Cerebellar nuclear complex (tissue), 1 donor: ENCODE measurements around the gene RAB34.

Experiments used
- DNase-seq, 2 experiments: peaks; one replicate each; lab custom pipeline; 2025; lab: John Stamatoyannopoulos, UW

Gene RAB34, protein sequence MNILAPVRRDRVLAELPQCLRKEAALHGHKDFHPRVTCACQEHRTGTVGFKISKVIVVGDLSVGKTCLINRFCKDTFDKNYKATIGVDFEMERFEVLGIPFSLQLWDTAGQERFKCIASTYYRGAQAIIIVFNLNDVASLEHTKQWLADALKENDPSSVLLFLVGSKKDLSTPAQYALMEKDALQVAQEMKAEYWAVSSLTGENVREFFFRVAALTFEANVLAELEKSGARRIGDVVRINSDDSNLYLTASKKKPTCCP

DNA sequence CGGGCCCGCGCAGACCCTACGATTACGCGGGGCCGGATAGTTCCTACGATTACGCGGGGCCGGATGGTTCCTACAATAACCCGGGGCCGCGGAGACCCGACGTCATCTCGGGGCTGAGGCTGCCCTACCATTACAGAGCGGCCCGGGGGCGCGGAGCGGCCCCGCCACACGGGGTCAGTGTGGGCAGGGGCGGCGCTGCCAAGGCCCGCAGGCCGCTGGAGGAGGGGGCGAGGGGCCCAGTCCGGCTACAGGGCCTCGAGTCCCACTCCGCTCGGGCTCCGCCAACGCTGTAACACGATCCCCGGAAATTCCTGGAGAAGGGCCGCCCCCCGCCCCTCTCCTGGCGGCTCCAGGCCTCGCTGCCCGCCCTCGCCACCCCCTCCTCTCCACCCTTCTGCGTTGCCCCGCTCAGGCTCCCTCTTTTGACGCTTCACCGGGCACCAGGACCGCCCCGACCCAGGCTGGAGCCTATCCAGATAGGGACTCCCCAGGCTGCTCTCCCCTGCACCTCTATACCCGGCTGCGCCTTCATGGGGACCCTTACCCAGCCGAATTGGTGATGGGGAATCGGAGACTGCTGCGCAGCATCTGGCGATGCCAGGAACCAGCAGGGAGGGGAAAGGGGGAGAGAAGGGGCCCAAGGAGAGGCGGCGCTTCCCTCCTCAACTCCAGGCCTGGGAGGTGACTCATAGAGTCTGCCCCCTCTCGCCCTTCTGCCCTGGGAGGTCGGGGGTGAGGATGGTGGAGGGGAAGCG, at the start of gene RAB34:
Gene RAB34, minus strand, starts transcription at position 291 of the 755 bp plus-strand sequence. CDS start 602 bp downstream, outside the sequence.
- no peak for DNase-seq

DNA sequence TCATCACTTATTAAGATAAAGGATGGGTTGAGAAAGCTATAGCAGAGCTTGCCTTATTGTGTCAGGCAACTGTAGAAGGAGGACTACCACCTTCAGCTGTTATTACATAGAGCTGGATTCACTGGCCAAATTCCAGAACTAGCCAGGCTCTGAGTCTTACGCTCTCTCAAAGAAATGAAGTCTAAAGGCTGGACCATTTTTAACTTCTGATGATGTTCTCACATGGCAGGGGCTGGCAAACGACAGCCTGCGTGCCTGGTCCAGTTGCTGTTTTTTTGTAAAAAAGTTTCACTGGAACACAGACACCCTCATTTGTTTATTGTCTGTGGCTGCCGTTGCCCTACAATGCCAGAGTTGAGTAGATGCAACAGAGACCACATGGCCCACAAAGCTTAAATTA, 47.4 kb upstream of the RAB34 start:
- DNase-seq = no peak

DNA sequence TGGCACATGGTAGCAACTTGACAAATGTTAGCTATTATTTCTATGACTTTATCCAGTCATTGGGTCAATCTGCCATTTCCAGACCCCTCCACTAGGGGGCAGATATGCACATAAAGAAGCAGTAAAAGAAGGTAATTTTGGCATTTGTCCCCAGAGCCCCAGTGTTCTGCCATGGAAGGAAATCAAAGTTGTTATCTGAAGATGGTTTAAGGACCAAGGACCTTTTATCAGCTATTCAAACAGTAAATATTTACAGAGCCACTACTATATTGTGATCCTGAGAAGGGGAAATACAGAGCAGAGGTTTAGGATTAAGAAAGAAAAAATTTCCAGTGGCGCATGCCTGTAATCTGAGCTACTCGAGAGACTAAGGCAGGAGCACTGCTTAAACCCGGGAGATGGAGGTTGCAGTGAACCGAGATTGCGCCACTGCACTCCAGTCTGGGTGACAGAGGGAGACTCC, 46.2 kb upstream of the RAB34 start:
- DNase-seq = peak in 1 of 2 experiments; percentile 55

DNA sequence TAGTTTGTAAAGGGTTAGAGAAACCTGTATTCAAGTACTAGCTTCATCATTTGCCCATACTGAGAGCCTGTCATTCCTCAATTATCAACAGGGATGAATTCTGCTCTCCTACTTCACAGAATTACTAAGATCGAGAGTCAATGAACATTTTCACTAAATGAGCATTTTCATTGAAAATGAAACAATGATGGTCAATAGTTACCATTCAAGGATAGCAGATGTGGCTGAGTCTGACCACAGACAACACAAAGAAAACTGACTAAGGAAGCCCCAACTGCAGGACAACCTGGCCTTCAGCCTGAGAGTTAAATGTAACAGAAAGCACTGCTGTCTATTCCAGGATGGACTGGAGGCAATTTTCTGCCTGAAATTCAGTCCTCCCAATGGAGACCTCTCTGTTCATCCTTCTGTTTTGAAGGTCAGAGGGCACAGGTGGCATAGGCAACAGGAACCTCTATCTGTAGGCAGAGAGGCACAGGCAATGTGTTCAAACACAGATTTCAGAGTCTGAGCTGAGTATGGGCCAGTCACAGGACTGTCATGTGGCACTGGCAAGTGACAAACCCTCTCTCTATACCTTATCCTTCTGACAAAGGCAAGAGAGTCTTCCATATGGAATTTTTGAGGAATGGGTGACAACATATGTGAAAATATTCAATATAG, 45.6 kb upstream of the RAB34 start:
- DNase-seq = no peak

DNA sequence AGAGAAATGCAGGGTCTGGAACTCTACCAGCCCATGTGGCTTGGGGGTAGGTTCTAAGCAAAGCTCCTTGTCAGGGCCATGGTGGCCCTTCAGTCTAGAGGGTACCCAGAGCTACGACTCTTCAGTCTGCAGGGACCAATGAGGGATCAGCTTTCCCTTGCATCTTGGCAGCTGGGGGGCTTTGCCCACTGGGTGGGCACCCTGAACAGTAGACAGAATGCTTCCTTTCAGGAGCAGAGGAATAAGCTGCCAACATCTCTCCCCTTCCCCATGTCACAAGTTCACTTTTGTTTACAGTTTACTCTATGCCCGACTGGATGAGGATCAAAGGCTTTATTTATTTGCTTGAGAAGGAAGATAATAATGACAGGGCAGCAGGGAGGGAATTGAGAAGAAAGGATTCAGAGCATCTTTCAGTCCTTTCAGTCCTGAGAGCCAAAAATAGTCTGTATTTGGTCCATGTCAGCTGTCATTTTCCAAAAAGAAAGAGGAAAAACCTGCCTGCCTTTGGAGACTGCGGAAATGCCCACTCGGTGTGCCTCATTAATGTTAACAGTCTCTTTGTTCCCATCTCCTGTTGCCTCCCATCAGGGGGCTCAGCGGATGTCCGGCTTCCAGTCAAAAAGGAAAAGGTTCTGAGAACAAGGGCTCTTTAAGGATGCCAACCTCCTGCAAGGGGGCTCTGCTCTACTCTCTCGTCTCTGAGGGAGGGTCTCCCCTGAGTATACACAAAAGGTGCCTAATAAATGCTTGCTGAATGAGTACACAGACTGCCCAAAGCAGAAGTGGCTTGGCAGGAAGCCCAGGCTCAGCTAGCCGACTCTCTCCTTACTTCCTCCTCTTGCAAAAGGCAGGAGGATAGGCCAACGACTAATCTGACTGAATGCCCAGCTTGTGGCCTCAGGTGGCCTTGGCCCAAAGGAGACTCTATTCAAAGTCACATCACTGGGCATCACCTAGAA, 43.2 kb upstream of the RAB34 start:
- peak; percentile 53 to 60 for DNase-seq

DNA sequence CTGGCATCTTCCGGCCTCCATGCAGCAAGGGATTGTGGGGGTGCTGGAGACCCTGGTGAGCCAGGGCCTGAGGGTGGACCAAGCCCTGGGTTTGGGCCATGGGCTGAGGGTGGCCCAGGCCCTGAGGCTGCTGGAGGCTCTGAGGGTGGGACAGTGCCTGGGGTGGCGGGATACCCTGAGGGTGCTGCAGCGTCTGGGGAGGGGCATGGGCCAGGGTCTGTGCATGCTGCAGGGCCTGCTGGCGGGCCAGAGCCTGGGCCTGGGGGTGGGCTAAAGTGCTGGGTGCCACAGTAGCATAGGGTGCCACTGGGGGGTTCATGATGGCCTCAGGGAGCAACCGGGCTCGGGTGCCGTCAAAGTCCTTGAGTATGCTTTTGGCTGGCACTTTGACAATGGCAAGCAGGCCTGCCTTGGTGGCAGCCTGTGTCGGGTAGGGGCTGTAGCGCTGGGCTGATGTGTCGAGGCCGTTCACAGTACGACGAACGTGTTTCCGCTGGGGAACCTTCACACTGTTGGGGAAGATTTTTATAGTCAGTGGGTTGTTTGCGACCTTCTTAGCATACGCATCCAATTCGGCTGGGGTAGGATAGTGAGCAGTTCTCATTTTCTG, 41.7 kb upstream of the RAB34 start:
- DNase-seq = no peak

DNA sequence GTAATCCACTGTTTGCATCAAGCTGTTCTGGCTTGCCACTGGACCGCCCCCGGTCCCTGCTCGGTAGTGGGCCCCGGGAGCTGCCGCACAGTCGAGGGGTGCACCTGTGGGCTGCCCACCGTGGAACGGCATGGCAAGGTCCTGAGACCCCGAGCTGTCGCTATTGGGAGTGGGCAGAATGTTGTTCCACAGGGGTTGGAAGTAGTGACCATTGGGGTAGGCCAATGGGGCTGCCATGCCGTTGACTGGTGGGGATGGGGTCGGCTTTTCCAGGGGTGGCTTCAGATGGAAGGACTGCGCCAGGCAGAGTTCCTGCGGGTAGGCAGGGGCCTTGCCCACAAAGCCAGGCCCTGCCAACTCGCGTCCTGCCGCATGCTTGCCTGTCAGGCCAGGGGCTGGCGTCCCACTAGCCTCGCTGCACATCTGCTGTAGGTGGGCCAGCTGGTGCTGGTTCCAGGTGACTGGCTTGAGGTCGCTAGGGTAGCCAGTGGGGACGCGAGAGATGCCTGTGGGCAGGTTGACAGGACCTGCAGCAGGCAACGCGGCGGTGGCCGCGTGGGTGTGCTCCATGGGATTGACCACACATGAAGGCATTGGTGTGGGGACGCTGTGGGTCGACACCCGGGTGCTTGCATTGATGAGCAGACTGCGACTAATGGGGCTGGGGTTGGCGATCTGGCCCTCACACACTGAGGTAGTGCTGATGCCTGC, 40.9 kb upstream of the RAB34 start:
- no peak for DNase-seq

DNA sequence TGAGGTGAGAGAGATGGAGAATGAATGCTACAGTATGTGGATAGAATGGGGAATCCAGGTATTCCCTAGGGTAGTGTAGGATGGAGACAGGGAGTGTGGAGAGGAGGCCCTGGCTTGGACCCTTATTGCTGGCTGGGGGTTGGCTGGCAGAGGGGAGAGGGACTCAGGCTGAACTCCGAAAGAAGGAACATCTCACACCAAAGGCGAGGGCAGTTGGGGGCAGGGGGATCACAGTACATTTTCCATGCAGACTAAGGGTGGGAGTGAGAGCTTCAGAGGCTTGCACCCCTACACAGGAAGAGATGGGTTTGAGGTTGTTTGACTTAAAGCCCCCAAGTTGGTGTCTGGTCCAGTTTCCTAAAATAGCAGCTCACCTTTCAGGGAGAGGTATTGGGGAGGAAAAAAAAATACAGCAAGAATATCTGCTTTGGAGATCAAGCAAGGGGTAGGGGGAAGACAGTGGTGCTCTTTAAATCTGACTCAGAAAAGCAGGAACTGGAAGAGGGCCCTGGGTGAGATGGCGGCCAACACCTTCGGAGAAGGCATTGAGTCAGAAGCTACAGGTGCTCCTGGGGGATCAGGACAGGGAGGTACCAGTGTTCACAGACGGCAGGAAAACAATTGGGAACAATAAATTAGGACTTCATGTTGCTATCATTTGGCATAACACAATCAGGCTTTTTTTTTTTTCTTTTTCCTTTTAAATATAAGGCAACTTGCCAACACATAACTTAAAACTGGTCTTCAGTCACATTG, 38.6 kb upstream of the RAB34 start:
- DNase-seq = no peak

DNA sequence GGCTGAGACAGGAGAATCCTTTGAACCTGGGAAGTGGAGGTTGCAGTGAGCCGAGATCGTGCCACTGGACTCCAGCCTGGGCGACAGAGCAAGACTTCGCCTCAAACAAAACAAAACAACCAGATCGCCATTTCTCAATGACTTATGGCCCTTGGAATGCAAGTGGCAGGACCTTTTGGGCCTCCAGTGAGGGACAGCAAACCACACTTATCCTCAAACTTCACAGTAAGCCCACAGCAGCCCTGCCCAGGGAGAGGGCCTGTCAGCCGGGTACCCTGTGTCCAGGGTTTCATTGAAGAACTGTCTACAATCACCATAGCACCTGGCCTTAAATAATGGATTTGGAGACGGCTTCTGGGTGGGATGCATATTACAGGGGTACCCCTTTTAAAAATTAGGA, 37.8 kb upstream of the RAB34 start:
- DNase-seq = no peak

DNA sequence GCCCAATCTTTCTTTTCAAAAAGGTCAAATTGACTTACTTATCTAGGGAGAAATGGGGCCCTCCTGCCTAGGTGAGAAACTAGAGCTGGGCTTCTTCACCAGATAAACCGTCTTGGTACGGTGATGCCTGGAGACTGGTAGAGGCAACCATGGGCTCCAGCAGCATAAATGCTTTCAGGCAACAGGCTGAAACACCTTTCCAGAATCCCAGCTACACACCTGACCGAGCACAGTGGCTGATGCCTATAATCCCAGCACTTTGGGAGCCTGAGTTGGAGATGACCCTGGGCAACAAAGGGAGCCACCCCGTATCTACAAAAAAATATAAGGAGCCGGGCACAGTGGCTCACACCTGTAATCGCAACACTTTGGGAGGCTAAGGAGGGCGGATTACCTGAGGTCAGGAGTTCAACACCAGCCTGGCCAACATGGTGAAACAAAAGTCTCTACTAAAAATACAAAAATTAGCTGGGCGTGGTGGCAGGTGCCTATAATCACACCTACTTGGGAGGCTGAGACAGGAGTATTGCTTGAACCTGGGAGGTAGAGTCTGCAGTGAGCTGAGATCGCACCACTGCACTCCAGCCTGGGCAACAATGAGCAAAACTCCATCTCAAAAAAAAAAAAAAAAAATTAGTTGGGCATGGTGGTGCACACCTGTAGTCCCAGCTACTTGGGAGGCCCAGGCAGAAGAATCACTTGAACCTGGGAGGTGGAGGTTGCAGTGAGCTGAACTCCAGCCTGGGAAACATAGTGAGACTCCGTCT, 34.1 kb upstream of the RAB34 start:
- DNase-seq = no peak

DNA sequence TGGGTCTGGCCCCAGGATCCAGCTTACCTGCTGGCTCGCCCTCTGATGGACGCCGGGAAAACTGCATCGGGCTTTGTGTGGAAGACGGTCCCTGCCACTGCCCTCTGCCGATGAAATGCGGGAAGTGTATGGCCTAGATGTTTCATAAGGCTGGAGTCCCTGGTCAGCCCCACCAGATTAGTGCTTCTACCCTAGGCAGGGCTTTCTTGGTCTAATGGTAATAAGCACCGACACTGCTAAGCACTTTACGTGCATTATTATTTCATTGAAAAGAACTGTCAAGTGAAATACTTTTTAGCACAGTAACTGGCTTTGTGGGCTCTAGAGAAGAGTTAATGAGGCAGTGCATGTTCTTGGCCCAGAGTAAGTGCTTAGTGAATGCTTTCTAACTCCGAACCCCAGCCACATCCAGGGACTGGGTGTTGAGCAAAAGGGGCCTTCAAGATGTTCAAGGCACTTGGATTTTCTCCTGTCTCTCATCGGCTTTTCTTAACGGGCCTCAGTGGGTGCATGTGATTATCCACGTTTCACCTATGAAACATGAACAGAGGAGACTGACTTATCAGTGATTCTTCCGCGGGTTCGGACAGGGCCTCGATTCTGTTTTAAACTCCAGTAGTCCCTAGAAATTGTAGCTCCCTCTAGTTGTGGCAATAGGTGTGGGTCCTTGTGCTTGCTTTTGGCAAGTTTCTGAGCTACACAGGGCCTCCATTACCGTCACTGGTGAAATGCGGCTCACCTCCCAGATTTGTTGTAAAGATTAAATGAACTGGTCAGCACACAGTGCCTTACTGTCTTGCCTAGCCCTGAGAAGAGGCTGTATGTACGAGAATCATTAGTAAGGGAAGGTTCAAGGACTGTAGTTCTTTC, 32.7 kb upstream of the RAB34 start:
- peak; percentile 66 to 83 for DNase-seq

DNA sequence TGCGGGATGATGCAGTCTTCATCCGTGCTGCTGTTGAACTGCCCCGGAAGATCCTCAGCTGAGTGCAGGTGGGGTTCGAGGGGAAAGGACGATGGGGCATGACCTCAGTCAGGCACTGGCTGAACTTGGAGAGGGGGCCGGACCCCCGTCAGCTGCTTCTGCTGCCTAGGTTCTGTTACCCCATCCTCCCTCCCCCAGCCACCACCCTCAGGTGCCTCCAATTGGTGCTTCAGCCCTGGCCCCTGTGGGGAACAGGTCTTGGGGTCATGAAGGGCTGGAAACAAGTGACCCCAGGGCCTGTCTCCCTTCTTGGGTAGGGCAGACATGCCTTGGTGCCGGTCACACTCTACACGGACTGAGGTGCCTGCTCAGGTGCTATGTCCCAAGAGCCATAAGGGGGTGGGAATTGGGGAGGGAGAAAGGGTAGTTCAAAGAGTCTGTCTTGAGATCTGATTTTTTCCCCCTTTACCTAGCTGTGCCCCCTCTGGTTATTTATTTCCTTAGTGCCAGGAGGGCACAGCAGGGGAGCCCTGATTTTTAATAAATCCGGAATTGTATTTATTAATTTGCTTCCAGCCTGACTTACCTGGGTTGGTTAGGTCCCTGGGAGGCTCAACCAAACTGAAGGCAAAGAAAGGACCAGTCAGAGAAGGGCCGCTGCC, 32.0 kb upstream of the RAB34 start:
- no peak for DNase-seq

DNA sequence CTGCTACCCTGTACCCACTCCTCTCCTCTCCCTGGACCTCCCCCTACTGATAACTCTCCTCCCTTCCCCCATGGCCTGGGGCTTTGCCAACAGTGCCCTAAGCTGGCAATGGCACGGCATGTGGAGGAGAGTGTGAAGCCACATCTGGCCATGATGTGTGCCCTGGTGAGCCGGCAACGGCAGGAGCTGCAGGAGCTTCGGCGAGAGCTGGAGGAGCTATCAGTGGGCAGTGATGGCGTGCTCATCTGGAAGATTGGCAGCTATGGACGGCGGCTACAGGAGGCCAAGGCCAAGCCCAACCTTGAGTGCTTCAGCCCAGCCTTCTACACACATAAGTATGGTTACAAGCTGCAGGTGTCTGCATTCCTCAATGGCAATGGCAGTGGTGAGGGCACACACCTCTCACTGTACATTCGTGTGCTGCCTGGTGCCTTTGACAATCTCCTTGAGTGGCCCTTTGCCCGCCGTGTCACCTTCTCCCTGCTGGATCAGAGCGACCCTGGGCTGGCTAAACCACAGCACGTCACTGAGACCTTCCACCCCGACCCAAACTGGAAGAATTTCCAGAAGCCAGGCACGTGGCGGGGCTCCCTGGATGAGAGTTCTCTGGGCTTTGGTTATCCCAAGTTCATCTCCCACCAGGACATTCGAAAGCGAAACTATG, 31.3 kb upstream of the RAB34 start:
- no peak for DNase-seq

DNA sequence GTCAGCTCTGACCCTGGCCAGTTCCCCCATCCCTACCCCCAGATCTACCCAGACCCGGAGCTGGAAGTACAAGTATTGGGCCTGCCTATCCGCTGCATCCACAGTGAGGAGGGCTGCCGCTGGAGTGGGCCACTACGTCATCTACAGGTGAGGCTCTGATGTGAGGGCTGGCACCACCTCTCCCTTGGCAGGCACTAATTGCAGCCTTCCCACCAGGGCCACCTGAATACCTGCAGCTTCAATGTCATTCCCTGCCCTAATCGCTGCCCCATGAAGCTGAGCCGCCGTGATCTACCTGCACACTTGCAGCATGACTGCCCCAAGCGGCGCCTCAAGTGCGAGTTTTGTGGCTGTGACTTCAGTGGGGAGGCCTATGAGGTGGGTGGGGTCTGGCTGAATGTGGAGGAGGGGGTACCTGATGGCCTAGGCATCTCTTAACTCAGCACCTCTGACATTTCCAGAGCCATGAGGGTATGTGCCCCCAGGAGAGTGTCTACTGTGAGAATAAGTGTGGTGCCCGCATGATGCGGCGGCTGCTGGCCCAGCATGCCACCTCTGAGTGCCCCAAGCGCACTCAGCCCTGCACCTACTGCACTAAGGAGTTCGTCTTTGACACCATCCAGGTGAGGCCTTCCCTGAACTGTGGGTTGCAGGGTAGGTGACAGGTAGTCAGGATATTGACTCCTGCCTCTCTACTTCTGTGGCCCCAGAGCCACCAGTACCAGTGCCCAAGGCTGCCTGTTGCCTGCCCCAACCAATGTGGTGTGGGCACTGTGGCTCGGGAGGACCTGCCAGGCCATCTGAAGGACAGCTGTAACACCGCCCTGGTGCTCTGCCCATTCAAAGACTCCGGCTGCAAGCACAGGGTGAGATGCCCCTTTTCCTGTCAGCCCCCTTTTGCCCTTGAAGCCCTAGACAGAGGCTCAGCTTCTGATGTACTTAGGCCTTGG, 30.4 kb upstream of the RAB34 start:
- DNase-seq = no peak

DNA sequence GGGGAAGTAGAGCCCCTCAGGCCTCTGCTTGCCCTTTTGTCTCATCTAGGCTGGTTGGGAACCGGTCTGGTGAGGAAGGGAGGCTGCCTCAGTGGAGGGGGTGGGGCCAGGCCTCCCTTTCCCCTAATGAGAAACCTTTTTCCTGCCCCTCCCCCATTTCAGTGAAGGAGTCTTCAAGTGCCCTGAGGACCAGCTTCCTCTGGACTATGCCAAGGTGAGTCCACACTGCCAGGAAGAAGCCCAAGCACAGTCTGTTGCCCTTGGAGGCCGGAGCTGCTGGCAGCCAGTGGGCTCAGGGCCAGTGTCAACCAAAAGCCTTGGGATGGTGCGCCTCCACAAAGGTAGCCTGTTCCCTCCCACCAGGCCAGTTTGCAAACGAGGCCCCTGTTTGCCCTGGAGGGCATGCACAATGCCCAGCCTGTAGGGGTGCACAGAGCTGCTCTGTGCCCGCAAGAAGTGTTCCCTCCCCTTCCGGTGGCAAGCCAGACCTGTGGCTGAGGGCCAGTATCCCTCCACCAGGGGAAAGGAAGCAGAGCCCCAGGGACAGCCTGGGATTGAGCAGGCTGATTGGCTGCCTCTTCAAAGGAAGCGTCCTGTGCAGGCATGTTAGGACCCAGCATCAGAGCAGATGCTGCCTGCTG, 29.5 kb upstream of the RAB34 start:
- DNase-seq = no peak
